DOHH2 (cell line): ENCODE results near the gene KREMEN1.

Experiments used
- H3F3A ChIP-seq: fragments of 200-600 bp; sonication (generic), shearing (Covaris generic); 2 replicates; pipeline ENCODE4 v1.6.0; 2016; ENCODE audit warnings: antibody characterized with exemption, mild to moderate bottlenecking; ENCODE audit not compliant: control insufficient read depth, insufficient read depth
- H3K27ac ChIP-seq: fragments of 200-600 bp; sonication (generic); 2 replicates; pipeline ENCODE4 v1.5.1; 2014; ENCODE audit warnings: low read depth, mild to moderate bottlenecking, low read length, moderate library complexity
- H3K27me3 ChIP-seq: fragments of 200-600 bp; sonication (generic); 2 replicates; pipeline ENCODE4 v1.6.1; 2014; ENCODE audit warnings: mild to moderate bottlenecking, low read length, mixed read lengths; ENCODE audit not compliant: control insufficient read depth
- H3K36me3 ChIP-seq: fragments of 200-600 bp; sonication (generic); 2 replicates; pipeline ENCODE4 v1.6.1; 2014; ENCODE audit warnings: mild to moderate bottlenecking, low read length, moderate library complexity, mixed read lengths; ENCODE audit not compliant: control insufficient read depth
- H3K4me1 ChIP-seq: fragments of 200-600 bp; sonication (generic); 2 replicates; pipeline ENCODE4 v1.6.1; 2014; ENCODE audit warnings: mild to moderate bottlenecking, low read length, mixed read lengths; ENCODE audit not compliant: control insufficient read depth
- H3K4me2 ChIP-seq: fragments of 200-600 bp; sonication (generic); 2 replicates; pipeline ENCODE4 v1.6.0; 2014; ENCODE audit warnings: mild to moderate bottlenecking, low read length, moderate library complexity
- H3K4me3 ChIP-seq: fragments of 200-600 bp; sonication (generic); 2 replicates; pipeline ENCODE4 v1.5.1; 2014; ENCODE audit warnings: mild to moderate bottlenecking, low read length, mixed read lengths
- H3K79me2 ChIP-seq: fragments of 200-600 bp; sonication (generic); 2 replicates; pipeline ENCODE4 v1.6.1; 2014; ENCODE audit warnings: mild to moderate bottlenecking, low read length, mixed read lengths; ENCODE audit not compliant: control insufficient read depth
- H3K9me2 ChIP-seq: fragments of 200-600 bp; sonication (generic); replicated peaks from 2 replicates; pipeline ENCODE4 v1.6.1; 2014; ENCODE audit warnings: mild to moderate bottlenecking, low read length, mixed read lengths; ENCODE audit not compliant: control insufficient read depth
- H3K9me3 ChIP-seq: fragments of 200-600 bp; sonication (generic); 2 replicates; pipeline ENCODE4 v1.6.1; 2014; ENCODE audit warnings: antibody characterized with exemption, low read length, mixed read lengths; ENCODE audit not compliant: control insufficient read depth, insufficient read depth
- H4K20me1 ChIP-seq: fragments of 200-600 bp; sonication (generic); 2 replicates; pipeline ENCODE4 v1.6.0; 2014; ENCODE audit warnings: low read depth, mild to moderate bottlenecking, antibody characterized with exemption, low read length, moderate library complexity; ENCODE audit not compliant: control insufficient read depth, insufficient read depth
- CTCF ChIP-seq: fragments of 200-600 bp; sonication (generic); IDR thresholded peaks from one replicate; pipeline ENCODE4 v1.5.1; 2014; ENCODE audit warnings: antibody characterized with exemption, mild to moderate bottlenecking, low read depth, low read length; ENCODE audit not compliant: poor library complexity, severe bottlenecking
- EZH2phosphoT487 ChIP-seq: fragments of 200-600 bp; sonication (generic); IDR thresholded peaks from 2 replicates; pipeline ENCODE4 v1.6.1; 2017; ENCODE audit warnings: borderline replicate concordance, mild to moderate bottlenecking, antibody characterized with exemption, low read length, moderate library complexity, mixed read lengths

The KREMEN1 gene

GRCh38 chr22:29028468-29028867 is 44.4 kb upstream of the KREMEN1 start:
- Histone ChIP-seq H3K9me2 (no peaks in the 10 kb centered on the region), H4K20me1 (no peaks in the 10 kb centered on the region), H3K4me1 (no peaks in the 10 kb centered on the region), H3K79me2 (no peaks in the 10 kb centered on the region), H3K27me3 (peaks cover 35% of the 10 kb centered on the region), H3K27ac (no peak overlapping the region), H3K4me3 (no peak overlapping the region), H3K36me3 (no peaks in the 10 kb centered on the region), H3F3A (no peaks in the 10 kb centered on the region), H3K9me3 (no peaks in the 10 kb centered on the region), H3K4me2 (no peak overlapping the region)
- no peak for TF ChIP-seq CTCF
- no peak for TF ChIP-seq EZH2phosphoT487

- no peaks in the 10 kb centered on the region for H4K20me1 ChIP-seq
- H3K4me1 ChIP-seq: no peaks in the 10 kb centered on the region
- no peak overlapping the region for H3K4me3 ChIP-seq
- no peaks in the 10 kb centered on the region for H3K9me3 ChIP-seq
- H3K79me2 ChIP-seq: no peaks in the 10 kb centered on the region
- no peaks in the 10 kb centered on the region for H3F3A ChIP-seq
- H3K36me3 ChIP-seq: no peaks in the 10 kb centered on the region
- H3K9me2 ChIP-seq: no peaks in the 10 kb centered on the region
- H3K27me3 ChIP-seq: peaks cover 32% of the 10 kb centered on the region
- no peak overlapping the region for H3K4me2 ChIP-seq
- no peak overlapping the region for H3K27ac ChIP-seq
- no peak for TF ChIP-seq CTCF
Observed at GRCh38 chr22:29029202-29030000, 43.4 kb upstream of the KREMEN1 start.

- Histone ChIP-seq H3K4me3 (no peak overlapping the region), H3K9me2 (no peaks in the 10 kb centered on the region), H3F3A (no peaks in the 10 kb centered on the region), H3K27me3 (peaks cover 30% of the 10 kb centered on the region), H3K36me3 (no peaks in the 10 kb centered on the region), H3K27ac (no peak overlapping the region), H4K20me1 (no peaks in the 10 kb centered on the region), H3K9me3 (no peaks in the 10 kb centered on the region), H3K4me2 (no peak overlapping the region), H3K4me1 (no peaks in the 10 kb centered on the region), H3K79me2 (no peaks in the 10 kb centered on the region)
- no peak for TF ChIP-seq CTCF
- TF ChIP-seq EZH2phosphoT487: no peak
Observed at GRCh38 chr22:29030016-29030617, 42.7 kb upstream of the KREMEN1 start.
